HepG2 (cell line): ENCODE results near the gene SRCAP. TPM values are rescaled to one million over a fixed set of nuclear protein-coding genes. Genes with fewer than 3 reads are reported as not detected.

ENCODE experiments used
- AHR ChIP-seq: IDR thresholded peaks from 2 replicates; pipeline ENCODE4 v1.6.1; 2018; ENCODE audit warnings: missing genetic modification reagents, missing compliant biosample characterization
- BRCA1 ChIP-seq: sonication (generic); formaldehyde crosslinking; IDR thresholded peaks from 2 replicates; pipeline ENCODE4 v1.4.0; 2020; ENCODE audit warnings: missing genetic modification reagents
- CAMTA2 ChIP-seq: sonication (generic); formaldehyde crosslinking; IDR thresholded peaks from 2 replicates; pipeline ENCODE4 v1.4.0; 2020; ENCODE audit warnings: mild to moderate bottlenecking, missing genetic modification reagents, borderline replicate concordance
- ELF1 ChIP-seq: sonication (generic); formaldehyde crosslinking; IDR thresholded peaks from 2 replicates; pipeline ENCODE4 v1.4.0; 2020; ENCODE audit warnings: missing genetic modification reagents
- HDAC1 ChIP-seq: sonication (generic); formaldehyde crosslinking; IDR thresholded peaks from 2 replicates; pipeline ENCODE4 v1.5.1; 2020; ENCODE audit warnings: mild to moderate bottlenecking, missing genetic modification reagents
- KDM5B ChIP-seq: sonication (generic); formaldehyde crosslinking; IDR thresholded peaks from 2 replicates; pipeline ENCODE4 v1.4.0; 2020; ENCODE audit warnings: missing genetic modification reagents, mild to moderate bottlenecking, borderline replicate concordance
- KDM6A ChIP-seq: IDR thresholded peaks from 2 replicates; pipeline ENCODE4 v1.6.1; 2016; ENCODE audit warnings: low read depth
- MBNL3 ChIP-seq: fragments of 250-450 bp; sonication (Bioruptor Pico); conservative IDR thresholded peaks from 2 replicates; pipeline ENCODE4 v1.8.0; 2022; ENCODE audit warnings: mild to moderate bottlenecking, inconsistent platforms
- PHF8 ChIP-seq: sonication (generic); formaldehyde crosslinking; IDR thresholded peaks from 2 replicates; pipeline ENCODE4 v1.5.0; 2020; ENCODE audit warnings: missing genetic modification reagents
- PLRG1 ChIP-seq: fragments of 450-650 bp; conservative IDR thresholded peaks from 2 replicates; pipeline ENCODE4 v1.6.1; 2016
- SPEN ChIP-seq: sonication (generic); formaldehyde crosslinking; IDR thresholded peaks from 2 replicates; pipeline ENCODE4 v1.5.1; 2020; ENCODE audit warnings: low read depth, mild to moderate bottlenecking, missing genetic modification reagents
- ZBTB20 ChIP-seq: sonication (generic); formaldehyde crosslinking; IDR thresholded peaks from 2 replicates; pipeline ENCODE4 v1.8.1; 2023; ENCODE audit warnings: missing genetic modification reagents, low read depth, mild to moderate bottlenecking, borderline replicate concordance
- ZNF225 ChIP-seq: sonication (generic); formaldehyde crosslinking; IDR thresholded peaks from 2 replicates; pipeline ENCODE4 v1.4.0; 2020; ENCODE audit warnings: mild to moderate bottlenecking, missing genetic modification reagents
- ZNF317 ChIP-seq: sonication (generic); formaldehyde crosslinking; IDR thresholded peaks from 2 replicates; pipeline ENCODE4 v1.5.0; 2020; ENCODE audit warnings: mild to moderate bottlenecking, missing genetic modification reagents
- ZNF468 ChIP-seq: sonication (generic); formaldehyde crosslinking; IDR thresholded peaks from 2 replicates; pipeline ENCODE4 v1.8.0; 2022; ENCODE audit warnings: mild to moderate bottlenecking, moderate library complexity, missing genetic modification reagents
- ZNF496 ChIP-seq: sonication (generic); formaldehyde crosslinking; IDR thresholded peaks from 2 replicates; pipeline ENCODE4 v1.8.1; 2023; ENCODE audit warnings: mild to moderate bottlenecking, moderate library complexity, missing genetic modification reagents; ENCODE audit not compliant: insufficient replicate concordance
- ZNF788 ChIP-seq: sonication (generic); formaldehyde crosslinking; IDR thresholded peaks from 2 replicates; pipeline ENCODE4 v1.5.0; 2020; ENCODE audit warnings: mild to moderate bottlenecking, missing genetic modification reagents, borderline replicate concordance
- ZSCAN22 ChIP-seq: sonication (generic); formaldehyde crosslinking; IDR thresholded peaks from 2 replicates; pipeline ENCODE4 v1.4.0; 2020; ENCODE audit warnings: mild to moderate bottlenecking, missing genetic modification reagents
- ZSCAN9 ChIP-seq: IDR thresholded peaks from 2 replicates; pipeline ENCODE4 v1.6.1; 2016; ENCODE audit warnings: borderline replicate concordance
- polyA plus RNA-seq, 8 experiments: library from polyadenylated mRNA; depleted of rRNA in 3 of 8; stranded (reverse) in 7 of 8; unstranded in 1 of 8; fragments of >200 nt; fragmentation: Illumina TruSeq in 4 of 8; extraction: Trizol in 4 of 8; gene quantifications; 2 replicates each; pipeline versions ENCODE4 v1.2.1 to v1.2.3, GENCODE V29; 2011 to 2016; ENCODE audit warnings: low read depth in 4 of 8, missing spikeins in 1 of 8, mixed read lengths in 1 of 8; ENCODE audit not compliant: insufficient read depth in 1 of 8
- total RNA-seq, 5 experiments: library from RNA; depleted of rRNA; stranded (reverse); fragments of >200 nt; fragmentation: Illumina TruSeq; extraction: Trizol; gene quantifications; 2 replicates each; pipeline ENCODE4 v1.2.3, GENCODE V29; 2016; ENCODE audit warnings: low read depth in 1 of 5
- TF ChIP-seq, protein P1 (sequence below): sonication (generic); formaldehyde crosslinking; IDR thresholded peaks from 2 replicates; pipeline ENCODE4 v1.5.0; 2020; ENCODE audit warnings: mild to moderate bottlenecking, missing genetic modification reagents
- TF ChIP-seq, protein P2 (sequence below): sonication (generic); formaldehyde crosslinking; IDR thresholded peaks from 2 replicates; pipeline ENCODE4 v1.5.0; 2020; ENCODE audit warnings: missing genetic modification reagents
- TF ChIP-seq, protein P3 (sequence below): IDR thresholded peaks from 2 replicates; pipeline ENCODE4 v1.6.1; 2012; ENCODE audit warnings: inconsistent platforms
- TF ChIP-seq, protein P4 (sequence below): sonication (generic); formaldehyde crosslinking; IDR thresholded peaks from 2 replicates; pipeline ENCODE4 v1.5.0; 2020; ENCODE audit warnings: mild to moderate bottlenecking, missing genetic modification reagents
- TF ChIP-seq, protein P5 (sequence below): sonication (generic); formaldehyde crosslinking; IDR thresholded peaks from 2 replicates; pipeline ENCODE4 v1.8.1; 2022; ENCODE audit warnings: mild to moderate bottlenecking, missing genetic modification reagents

The SRCAP gene
- total and polyA plus RNA-seq, 2 of the 13 experiments (the other 11 are each of a cell fraction or from before 2014, with no cell fraction given) = 4.9 to 9.0 TPM

DNA sequence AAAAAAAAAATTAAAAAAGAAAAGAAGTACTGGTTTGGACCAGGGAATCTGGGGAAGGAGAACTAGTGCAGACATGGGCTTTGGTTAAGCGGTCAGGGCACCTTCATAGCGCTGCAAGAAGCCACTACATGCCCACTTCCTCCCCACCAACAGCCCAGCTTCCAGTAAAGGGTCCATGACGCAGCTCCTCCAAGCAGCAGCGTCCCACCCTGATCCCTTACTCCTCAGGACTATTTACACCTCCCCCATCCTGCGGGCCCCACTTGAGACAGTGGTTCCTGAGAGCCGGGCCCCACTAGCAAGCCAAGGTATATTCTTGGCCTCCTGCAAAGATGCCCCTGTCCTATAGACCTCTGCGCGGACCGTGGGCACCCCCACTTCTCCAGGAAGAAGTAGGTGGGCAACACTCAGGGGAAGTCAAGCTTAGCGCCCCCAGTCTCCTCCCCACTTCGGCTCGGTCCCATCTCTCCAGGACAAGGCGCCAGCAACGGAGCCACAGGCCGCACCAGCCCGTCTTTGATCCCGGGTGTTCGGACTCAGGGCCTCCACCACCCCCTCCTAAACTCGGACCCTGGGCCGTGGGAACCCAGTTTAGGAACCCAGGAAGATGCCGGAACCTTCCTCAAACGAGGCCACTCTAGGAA is 49.1 kb upstream of the SRCAP start (continued):
- TF ChIP-seq, protein P1, sequence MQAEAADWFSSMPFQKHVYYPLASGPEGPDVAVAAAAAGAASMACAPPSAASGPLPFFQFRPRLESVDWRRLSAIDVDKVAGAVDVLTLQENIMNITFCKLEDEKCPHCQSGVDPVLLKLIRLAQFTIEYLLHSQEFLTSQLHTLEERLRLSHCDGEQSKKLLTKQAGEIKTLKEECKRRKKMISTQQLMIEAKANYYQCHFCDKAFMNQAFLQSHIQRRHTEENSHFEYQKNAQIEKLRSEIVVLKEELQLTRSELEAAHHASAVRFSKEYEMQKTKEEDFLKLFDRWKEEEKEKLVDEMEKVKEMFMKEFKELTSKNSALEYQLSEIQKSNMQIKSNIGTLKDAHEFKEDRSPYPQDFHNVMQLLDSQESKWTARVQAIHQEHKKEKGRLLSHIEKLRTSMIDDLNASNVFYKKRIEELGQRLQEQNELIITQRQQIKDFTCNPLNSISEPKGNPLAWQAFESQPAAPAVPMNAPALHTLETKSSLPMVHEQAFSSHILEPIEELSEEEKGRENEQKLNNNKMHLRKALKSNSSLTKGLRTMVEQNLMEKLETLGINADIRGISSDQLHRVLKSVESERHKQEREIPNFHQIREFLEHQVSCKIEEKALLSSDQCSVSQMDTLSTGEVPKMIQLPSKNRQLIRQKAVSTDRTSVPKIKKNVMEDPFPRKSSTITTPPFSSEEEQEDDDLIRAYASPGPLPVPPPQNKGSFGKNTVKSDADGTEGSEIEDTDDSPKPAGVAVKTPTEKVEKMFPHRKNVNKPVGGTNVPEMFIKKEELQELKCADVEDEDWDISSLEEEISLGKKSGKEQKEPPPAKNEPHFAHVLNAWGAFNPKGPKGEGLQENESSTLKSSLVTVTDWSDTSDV (CRISPR knock-in tag) = 0 out of 2 replicates have a peak, but pooled peaks have one; percentile 26
- TF ChIP-seq ZSCAN9 (CRISPR knock-in tag) (no peak), ZNF496 (no peak), ZNF468 (no peak), ZSCAN22 (CRISPR knock-in tag) (no peak), ZNF225 (CRISPR knock-in tag) (peak; percentile 61; the same call in 1 of the 2 replicates), ZBTB20 (CRISPR knock-in tag) (no peak), KDM6A (CRISPR knock-in tag) (no peak), MBNL3 (no peak), PLRG1 (no peak), AHR (CRISPR knock-in tag) (0 out of 2 replicates have a peak, but pooled peaks have one; percentile 21), ZNF788 (CRISPR knock-in tag) (no peak), PHF8 (CRISPR knock-in tag) (no peak), HDAC1 (CRISPR knock-in tag) (no peak), ELF1 (CRISPR knock-in tag) (no peak), SPEN (CRISPR knock-in tag) (peak; percentile 1; the same call in 1 of the 2 replicates), BRCA1 (no peak), CAMTA2 (CRISPR knock-in tag) (no peak), KDM5B (CRISPR knock-in tag) (peak; percentile 39; the same call in 1 of the 2 replicates), ZNF317 (CRISPR knock-in tag) (0 out of 2 replicates have a peak, but pooled peaks have one; percentile 2)
- TF ChIP-seq, protein P2, sequence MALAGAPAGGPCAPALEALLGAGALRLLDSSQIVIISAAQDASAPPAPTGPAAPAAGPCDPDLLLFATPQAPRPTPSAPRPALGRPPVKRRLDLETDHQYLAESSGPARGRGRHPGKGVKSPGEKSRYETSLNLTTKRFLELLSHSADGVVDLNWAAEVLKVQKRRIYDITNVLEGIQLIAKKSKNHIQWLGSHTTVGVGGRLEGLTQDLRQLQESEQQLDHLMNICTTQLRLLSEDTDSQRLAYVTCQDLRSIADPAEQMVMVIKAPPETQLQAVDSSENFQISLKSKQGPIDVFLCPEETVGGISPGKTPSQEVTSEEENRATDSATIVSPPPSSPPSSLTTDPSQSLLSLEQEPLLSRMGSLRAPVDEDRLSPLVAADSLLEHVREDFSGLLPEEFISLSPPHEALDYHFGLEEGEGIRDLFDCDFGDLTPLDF (CRISPR knock-in tag) = no peak
- TF ChIP-seq, protein P3, sequence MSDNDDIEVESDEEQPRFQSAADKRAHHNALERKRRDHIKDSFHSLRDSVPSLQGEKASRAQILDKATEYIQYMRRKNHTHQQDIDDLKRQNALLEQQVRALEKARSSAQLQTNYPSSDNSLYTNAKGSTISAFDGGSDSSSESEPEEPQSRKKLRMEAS = no peak
- TF ChIP-seq, protein P4, sequence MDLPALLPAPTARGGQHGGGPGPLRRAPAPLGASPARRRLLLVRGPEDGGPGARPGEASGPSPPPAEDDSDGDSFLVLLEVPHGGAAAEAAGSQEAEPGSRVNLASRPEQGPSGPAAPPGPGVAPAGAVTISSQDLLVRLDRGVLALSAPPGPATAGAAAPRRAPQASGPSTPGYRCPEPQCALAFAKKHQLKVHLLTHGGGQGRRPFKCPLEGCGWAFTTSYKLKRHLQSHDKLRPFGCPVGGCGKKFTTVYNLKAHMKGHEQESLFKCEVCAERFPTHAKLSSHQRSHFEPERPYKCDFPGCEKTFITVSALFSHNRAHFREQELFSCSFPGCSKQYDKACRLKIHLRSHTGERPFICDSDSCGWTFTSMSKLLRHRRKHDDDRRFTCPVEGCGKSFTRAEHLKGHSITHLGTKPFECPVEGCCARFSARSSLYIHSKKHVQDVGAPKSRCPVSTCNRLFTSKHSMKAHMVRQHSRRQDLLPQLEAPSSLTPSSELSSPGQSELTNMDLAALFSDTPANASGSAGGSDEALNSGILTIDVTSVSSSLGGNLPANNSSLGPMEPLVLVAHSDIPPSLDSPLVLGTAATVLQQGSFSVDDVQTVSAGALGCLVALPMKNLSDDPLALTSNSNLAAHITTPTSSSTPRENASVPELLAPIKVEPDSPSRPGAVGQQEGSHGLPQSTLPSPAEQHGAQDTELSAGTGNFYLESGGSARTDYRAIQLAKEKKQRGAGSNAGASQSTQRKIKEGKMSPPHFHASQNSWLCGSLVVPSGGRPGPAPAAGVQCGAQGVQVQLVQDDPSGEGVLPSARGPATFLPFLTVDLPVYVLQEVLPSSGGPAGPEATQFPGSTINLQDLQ (CRISPR knock-in tag) = no peak
- TF ChIP-seq, protein P5, sequence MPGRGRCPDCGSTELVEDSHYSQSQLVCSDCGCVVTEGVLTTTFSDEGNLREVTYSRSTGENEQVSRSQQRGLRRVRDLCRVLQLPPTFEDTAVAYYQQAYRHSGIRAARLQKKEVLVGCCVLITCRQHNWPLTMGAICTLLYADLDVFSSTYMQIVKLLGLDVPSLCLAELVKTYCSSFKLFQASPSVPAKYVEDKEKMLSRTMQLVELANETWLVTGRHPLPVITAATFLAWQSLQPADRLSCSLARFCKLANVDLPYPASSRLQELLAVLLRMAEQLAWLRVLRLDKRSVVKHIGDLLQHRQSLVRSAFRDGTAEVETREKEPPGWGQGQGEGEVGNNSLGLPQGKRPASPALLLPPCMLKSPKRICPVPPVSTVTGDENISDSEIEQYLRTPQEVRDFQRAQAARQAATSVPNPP (CRISPR knock-in tag) = no peak
